Suppressor macrophage (primary cell): ENCODE measurements around the gene ATXN10.
"Not testable (repeated sequence)": the region's sequence is repeated elsewhere in the genome, so short reads cannot be mapped to it uniquely, and the experiment has no call there.

Source experiments
- DNase-seq, 4 experiments: peaks; one replicate each; pipeline ENCODE4 v3.0.0-alpha.2; 2020 to 2022

ATXN10 gene

DNA sequence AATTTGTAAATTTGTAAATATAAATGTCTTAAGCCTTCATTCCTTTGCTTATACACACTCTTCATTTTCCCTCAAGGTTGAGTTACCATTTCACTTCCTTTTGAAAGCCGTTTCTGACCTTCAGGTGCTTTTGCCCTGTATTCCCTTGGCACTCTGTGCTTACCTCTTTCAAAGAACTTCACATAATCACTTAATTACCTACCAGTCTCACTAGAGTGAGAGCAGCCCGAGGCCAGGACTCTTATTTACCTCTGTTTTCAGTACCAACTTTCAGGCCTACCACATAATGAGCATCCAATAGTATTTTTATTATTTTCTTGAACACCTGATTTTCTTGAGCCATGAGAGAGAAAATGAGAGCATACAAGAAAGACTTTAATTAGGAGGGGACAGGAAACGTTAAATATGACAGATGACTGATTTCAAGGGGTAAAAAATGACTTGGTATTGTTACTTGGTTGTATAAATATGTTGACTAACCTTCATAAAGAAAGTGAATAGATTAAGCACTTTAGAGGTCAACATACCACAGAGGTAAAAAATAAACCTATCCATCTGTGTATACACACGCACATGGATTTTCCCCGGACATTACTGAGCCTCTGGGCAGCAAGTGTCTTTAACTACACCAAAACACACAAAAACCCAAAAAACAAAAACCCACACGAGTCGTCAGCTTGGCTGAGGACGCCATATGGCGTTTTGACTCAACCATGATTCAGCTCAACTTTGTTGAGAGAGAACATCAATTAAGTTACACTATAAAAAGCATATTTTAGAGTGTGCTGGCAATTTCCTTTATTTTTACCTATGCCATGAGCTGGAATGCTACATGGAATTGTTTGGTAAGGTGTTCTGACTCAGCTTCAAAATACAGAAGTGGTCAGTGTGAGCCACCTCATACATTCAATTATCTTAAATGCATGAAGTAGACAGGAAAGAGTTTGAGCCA lies 7.6 kb downstream of the ATXN10 start:
- no peak for DNase-seq

DNA sequence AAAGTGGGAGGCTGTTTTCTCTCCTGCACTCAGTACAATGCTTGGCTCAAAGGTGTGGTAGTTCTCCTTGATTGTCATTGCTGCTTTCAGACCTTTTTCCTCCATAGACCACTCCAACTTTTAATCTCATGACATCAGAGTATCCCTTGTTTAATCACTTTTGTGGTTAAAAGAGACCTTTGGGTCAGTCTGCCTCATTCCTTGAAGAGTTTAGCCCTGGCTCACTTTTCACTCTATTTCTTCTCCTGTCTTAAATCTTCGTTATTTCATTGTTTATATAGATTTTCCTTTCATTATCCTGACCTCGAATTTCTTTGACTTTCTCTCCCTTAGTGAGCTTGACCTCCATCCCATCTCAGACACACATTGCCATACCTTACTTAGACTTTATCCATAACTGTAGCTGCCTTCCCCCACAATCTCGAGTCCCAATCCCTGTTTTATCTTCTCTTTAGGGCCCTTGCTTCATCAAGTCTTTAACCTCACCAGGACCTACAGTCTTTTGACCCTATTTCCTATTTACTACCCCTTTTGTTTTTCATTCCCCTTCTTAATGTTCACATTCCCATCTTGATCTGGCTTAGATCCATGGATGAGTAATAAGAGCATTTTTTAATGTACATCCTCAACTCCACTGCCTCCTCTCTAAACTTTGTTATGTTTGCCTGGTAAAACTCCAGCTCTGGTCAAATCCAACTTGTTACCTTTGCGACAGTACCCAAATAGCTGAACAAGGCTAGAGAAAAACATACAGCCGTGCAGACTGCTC lies 9.5 kb downstream of the ATXN10 start:
- no peak for DNase-seq

DNA sequence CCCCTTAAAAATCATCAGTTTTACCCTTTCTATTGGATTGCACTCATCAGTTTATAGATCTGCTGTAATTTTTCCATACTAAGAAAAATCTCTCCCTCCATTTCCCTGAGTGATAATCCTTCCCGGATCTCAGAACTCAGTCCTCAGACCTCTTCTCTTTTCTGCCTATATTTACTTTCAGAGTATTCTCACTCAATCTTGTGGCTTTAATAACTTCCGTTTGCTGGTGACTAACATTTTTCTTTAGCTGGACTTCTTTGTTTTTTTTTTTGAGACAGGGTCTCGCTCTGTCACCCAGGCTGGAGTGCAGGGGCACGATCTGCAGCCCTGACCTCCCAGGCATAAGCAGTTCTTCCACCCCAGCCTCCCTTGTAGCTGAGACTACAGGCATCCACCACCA lies 10.4 kb downstream of the ATXN10 start:
- DNase-seq: peak in 2 of 4 experiments; percentile 43 to 47

DNA sequence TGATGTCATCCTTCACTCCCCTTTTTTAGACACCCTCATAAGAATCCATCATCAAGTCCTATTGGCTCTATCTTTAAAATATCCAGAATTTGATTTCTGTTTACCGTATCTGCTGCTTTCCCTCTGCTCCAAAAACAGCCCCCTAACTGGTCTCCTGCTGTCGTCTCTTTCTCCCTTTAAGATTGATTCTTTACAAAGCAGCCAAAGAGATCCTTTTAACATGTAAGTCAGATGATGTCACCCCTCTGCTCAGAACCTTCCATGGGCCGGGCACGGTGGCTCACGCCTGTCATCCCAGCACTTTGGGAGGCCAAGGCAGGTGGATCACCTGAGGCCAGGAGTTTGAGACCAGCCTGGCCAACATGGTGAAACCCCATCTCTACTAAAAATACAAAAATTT lies 11.1 kb downstream of the ATXN10 start:
- not testable (repeated sequence) for DNase-seq

DNA sequence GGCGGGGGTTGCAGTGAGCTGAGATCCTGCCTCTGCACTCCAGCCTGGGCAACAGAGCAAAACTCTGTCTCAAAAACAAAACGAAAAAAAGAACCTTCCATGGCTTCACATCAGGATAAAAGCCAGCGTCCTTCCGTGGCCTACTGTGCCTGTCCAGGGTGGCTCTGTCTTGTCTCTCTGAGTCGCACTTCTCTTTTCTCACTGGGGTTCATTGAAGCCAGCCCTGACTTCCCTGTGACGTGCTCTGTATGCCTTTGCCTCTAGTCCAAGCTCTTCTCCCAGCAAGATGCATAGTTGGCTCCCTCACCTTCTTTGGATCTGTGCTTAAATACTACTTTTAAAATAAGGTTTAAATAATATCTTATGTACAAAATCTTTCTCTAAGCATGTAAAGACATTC lies 11.6 kb downstream of the ATXN10 start:
- peak; percentile 64 to 80 (median 76) for DNase-seq

DNA sequence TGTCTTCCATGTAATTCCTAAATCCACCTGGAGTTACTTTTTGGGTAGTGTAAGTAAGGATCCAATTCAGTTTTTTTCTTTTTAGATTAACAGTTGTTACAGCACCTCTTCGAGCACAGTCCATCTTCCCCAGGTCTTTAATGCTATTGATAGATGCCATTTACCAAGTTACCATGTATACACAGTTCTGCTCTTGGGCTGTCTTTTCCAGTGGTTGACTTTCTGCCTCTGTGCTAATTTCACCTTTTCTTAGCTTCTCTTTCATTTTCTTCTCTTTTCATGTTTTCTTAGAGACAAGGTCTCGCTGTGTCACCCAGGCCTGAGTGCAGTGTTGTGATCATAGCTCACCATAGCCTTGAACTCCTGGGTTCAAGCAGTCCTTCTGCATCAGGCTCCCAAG lies 12.0 kb downstream of the ATXN10 start:
- DNase-seq: no peak

DNA sequence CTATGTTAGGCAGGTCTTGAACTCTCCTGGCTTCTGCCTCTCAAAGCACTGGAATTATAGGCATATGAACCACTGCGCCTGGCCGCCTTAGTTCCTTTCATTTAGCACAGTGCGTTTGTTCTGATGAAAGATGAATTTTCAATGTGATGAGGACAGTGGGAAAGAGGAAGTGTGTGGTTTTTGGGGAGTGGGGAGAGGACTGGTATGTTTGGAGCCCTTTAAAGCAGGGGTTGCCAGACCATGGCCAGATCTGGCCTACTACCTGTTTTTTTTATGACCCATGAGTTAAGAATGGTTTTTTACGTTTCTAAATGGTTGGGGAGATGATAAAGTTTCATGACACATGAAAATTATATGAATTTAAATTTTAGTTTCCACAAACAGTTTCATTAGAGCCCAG lies 12.5 kb downstream of the ATXN10 start:
- DNase-seq: peak; percentile 10 to 58 (median 43)

DNA sequence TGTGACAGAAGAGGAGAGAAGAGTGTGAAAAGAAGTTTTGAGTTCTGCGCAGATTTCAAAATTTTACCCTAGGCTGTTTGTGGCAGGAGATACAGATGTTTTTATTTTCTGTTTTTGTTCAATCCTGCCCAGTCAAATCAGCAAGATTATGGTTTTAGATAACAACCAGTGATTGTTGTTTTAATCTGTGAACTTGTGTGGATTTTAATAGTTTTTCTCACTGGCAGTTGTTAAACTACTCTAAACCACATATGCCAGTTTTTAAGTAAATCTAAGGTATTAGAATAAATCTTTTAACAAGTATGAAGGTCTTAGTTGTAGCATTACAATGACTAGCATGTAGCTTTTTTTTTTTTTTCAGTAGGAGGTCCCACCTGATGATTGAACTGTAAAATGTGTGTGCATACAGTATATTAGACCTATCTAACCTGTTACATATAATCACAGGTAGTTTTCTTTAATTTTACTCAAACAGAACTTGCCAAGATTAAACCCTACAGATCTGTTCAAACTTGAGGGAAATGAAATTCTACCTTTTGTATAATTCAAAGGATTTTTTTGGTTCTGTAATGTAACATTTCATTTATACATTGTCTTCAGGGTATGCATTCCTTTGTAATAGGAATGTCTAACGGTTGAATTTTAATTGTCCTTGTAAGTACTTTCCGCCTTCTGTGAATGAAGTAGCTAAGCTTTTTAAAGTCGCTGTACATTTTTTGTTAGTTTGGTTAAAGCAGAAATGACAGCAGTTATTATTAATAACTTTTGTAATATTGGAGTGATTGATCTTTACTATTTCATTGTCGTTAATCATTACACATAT lies 13.3 kb downstream of the ATXN10 start:
- no peak for DNase-seq

DNA sequence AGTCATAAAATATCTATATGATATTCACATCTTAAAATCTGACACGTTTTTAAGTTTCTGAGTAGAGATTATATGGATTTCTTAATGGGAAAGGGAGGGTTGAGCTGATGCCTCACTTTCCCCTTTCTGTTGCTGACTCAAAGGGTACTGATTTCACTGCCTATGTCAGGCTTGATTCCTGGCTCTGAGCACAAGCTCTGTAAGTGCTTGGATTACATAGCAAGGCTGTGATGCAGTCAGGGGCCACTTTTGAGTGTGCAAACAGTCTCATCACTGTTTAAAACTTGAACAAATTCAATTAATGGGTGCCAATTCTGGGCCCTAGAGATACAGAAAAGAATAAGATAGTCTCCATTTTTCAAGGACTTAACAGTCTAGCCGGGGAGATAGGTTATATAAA lies 14.4 kb downstream of the ATXN10 start:
- no peak for DNase-seq

DNA sequence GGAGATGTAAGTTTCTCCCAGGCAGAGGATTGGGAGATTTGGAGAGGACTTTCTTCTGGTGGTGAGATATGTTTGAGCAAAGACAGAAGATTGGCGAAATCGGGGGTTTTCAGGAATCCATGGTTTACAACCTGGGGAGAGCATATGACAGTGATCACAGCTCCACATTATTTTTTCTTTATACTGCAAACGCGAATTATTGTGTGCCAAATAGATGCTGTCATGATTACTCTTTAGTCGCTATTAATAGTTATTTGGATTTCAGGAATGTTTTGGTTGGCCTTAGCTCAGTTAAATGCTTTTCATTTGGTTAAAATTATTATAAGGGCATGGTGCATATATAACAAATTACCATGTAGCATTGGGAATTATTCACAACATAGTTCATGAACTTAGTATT lies 15.2 kb downstream of the ATXN10 start:
- no peak for DNase-seq

DNA sequence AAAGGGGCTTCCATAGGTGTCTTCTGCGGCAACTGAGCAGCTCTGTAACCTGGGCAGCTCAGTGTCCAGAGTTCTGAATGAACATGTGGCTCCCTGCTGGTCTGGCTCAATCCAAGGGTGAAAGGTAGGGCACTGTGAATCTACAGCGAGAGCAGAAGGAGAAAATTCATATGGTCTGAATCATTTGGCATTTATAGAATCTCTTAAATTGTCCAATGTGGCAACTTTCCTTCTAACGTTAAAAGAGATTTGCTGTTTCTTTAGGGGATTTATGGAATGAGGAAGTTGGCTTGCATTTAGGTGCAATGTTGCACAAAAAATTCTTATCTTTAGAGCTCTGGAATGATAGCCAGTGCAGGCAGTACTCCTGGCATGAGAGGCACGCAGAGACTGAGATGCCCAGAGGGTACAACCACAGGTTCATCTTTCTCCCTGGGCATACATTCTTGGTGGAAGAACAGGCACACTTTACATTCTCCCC lies 17.0 kb downstream of the ATXN10 start:
- DNase-seq: no peak

DNA sequence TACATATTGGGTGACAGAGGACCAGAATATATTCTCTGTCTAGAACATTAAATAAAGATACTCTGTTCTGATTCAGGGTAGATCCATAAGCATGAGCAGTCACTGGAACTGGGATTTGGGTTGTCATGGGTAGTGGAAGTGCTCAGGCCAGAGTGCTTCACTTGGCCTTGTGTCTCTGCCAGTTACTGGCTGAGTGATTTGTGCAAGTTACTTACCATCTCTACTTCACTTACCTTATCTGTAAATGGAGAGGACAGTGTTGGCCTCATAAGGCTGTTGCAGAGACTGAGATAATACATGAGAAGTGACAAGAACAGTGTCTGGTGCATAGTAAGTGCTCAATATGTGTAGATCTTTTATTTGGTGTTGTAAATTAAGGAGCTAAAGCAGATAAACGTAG lies 17.6 kb downstream of the ATXN10 start:
- DNase-seq: no peak

DNA sequence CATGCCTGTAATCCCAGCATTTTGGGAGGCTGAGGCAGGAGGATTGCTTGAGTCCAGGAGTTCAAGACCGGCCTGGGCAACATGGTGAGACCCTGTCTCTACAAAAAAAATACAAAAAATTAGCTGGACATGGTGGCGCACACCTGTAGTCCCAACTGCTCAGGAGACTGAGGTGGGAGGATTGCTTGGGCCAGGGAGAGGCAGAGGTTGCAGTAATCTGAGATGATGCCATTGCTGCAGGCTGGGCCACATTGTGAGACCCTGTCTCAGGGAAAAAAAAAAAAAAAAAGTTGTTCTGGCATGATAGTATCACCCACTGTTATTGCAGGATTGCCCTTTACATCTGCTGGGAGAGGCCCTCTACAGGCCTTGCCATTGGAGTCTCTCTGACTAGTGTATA lies 18.4 kb downstream of the ATXN10 start:
- no peak for DNase-seq

DNA sequence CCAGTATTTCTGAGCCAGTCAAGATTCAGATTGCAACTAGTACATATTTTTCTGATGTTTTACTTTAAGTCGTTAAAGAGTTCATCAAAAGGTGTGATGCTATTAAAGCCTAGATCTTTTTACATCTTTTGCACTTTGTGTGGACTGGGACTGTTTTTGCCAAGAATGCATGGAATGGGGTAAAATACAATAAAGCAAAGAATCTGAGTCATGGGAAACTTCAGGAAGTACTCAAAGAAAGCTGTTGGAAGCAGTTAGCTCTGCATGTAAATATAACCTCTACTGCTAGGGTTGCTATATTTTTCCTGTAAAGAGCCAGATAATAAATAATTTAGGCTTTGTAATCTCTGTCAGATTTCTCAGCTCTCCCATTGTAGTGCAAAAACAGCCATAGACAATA lies 20.9 kb downstream of the ATXN10 start:
- no peak for DNase-seq

DNA sequence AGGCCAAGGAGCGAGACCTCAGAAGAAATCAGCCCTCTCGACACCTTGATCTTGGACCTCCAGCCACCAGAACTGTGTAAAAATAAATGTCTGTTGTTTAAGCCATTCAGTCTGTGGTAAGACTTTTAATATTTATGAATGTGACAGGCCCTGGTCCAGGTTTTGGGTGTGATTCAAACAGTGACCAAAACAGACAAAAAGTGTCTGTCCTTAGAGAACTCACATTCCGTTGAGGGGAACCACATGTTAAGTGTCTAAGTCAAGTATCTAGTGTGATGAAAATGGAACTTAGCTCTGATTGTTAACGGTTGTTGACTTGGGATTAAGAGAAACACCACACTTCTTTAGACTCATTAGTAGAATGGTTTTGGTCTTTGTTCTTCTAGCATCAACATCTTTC lies 22.2 kb downstream of the ATXN10 start:
- no peak for DNase-seq

DNA sequence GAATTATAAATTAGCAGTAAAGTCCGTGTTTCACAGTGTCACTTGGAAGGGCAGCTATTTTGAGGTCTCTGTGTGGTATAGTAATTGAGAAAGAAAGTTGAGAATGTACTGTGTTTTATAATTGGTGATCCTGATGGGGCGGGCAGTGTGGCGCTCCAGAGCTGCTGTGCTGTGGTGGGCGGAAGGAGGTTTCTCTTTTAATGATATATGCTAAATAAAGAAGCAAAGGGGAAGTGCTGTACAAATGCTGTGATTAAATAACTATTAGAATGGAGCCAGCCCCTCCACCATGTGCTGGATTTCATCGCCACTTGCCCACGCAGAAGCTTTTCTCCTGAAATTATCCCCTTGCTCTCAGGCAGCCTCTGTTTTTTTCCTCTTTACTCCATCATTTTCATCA lies 24.6 kb downstream of the ATXN10 start:
- peak; percentile 36 to 67 (median 66) for DNase-seq

DNA sequence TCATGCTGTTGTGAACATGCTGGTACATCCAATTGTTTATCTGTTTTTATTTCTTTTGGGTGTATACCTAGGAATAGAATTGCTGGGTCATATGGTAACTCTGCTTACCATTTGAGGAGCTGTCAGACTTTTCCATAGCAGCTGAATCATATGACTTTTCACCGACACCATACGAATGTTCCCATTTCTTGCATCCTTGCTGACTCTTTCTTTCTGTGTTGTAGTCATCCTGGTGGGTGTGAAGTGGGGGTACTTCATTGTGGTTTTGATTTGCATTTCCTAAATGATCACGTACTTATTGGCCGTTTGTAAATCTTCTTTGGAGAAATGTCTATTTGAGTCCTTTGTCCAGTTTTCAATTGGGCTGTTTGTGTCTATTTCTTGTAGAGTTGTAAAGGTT lies 26.5 kb downstream of the ATXN10 start:
- peak in 3 of 4 experiments; percentile 19 to 50 (median 30) for DNase-seq

DNA sequence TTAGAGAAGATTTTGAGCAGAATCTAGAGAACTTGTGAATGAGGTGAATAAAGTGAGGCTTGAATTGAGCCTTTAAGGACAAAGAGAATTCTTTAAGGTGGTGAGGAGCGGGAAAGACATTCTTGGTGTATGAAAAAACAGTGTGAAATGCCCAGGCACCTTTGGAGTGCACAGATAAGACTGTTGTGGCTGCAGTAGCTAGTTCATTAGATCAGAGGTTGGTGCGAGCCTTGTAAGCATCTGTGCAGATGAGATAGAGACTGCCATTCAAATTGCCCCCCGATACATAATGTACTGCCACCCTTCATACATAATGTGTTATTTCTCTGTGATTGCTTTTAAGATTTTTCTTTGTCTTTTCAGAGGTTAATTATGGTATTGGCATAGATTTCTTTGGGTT lies 31.3 kb downstream of the ATXN10 start:
- DNase-seq: no peak

DNA sequence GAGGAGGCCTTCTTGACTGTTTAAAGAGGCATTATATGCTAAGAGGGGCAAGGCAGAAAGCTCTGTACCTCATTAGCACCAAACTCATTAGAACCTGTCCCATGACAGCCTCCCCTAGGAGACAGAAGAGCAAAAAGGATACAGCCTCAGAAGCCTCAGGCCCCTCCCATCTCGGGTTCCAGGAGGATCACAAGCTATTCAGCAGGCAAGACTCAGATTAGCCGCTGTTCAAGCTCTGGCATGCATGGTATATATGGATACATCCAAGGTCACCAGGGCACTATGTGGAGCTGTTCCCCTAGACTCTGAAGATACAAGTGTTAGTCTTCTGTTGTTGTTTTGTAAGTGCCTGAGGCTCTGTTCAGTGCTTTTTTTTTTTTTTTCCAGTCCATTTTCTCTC lies 32.1 kb downstream of the ATXN10 start:
- no peak for DNase-seq

DNA sequence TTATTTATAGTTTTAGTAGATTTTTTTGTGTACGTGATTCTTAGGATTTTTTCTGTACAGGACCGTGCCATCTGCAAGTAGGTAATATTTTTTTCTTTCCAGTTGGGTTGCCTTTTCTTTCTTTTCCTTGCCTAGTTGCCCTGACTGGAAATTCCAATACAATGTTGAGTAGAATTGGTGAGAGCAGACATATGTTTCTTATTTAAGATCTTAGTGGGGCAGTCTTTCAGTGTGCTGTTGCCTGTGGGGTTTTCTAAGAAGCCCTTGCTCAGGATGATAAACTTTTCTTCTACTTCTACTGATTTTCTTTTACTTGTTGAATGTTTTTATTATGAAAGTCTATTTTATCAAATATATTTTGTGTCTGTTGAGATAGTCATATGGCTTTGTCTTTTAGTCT lies 33.0 kb downstream of the ATXN10 start:
- DNase-seq: no peak

DNA sequence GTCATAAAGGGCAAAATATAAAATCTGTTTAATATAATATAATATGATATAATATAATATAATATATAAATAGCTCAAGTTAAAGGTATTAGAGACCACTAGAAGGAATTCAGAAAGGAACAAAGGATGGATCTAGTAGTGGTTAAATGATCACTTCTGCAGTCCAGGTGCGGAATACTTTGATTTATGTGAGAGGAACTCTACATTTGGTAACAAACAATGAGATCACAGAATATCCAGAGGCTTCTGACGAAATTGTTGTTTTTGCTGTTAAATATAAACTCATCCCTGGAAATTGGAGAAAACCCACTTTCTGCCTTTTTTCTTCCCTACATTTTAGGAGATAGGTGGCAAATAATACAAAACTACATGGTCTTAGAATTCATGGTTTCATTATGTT lies 36.0 kb downstream of the ATXN10 start:
- no peak for DNase-seq

DNA sequence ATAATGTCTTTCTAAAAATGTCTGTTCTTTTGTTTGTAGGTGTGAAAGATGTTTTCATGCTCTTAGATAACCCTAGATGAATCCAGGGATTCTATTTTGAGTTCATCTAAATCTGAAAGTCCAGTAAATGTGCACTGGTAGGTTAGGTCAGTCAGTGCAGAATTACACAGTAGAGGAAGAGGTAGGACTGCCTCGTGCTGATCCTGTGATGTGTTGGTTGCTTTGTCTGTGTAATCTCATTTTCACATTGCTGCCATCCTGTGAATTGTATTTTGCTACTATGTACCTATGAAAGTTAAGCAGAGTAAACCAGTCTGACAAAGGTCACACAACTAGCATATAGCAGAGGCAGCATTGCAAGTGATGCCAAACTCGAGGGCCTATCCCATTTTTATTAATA lies 36.5 kb downstream of the ATXN10 start:
- DNase-seq: no peak
